GM12891 (cell line): Measurements from ENCODE around the gene DTD2. TPM values are rescaled to one million over a fixed set of nuclear protein-coding genes. Genes with fewer than 3 reads are reported as not detected.
A peak's percentile ranks its signal among the peaks of the same experiment; 100 is the strongest.

Experiments
- DNase-seq: peaks from one replicate; pipeline ENCODE4 v3.0.0; 2011; ENCODE audit warnings: low spot score; ENCODE audit not compliant: insufficient read length
- FAIRE-seq: peaks from 2 replicates; lab custom pipeline; 2011; peaks lifted over from hg19 to GRCh38; lab: Jason Lieb, UNC
- PAX5 ChIP-seq: IDR thresholded peaks from 2 replicates; pipeline ENCODE4 v1.6.1; 2011; ENCODE audit warnings: low read length, moderate library complexity, mild to moderate bottlenecking; ENCODE audit not compliant: insufficient read depth, severe bottlenecking
- POLR2A ChIP-seq: IDR thresholded peaks from 2 replicates; pipeline ENCODE4 v1.6.1; 2011; ENCODE audit warnings: low read depth, low read length, control low read depth
- POLR2AphosphoS5 ChIP-seq: IDR thresholded peaks from 2 replicates; pipeline ENCODE4 v1.6.1; 2011; ENCODE audit warnings: low read depth, low read length, control low read depth
- POU2F2 ChIP-seq: IDR thresholded peaks from 2 replicates; pipeline ENCODE4 v1.6.1; 2011; ENCODE audit warnings: low read depth, mild to moderate bottlenecking, control low read depth, low read length, moderate library complexity
- SPI1 ChIP-seq: IDR thresholded peaks from 2 replicates; pipeline ENCODE4 v1.6.1; 2011; ENCODE audit warnings: low read depth, low read length, control low read depth
- TAF1 ChIP-seq: IDR thresholded peaks from 2 replicates; pipeline ENCODE4 v1.6.1; 2011; ENCODE audit warnings: low read depth, low read length, control low read depth
- polyA plus RNA-seq: library from polyadenylated mRNA; unstranded; fragments of >200 nt; gene quantifications from one replicate; pipeline ENCODE4 v1.2.1, GENCODE V29; 2012; ENCODE audit warnings: low read depth, missing spikeins, inconsistent platforms; ENCODE audit not compliant: missing spikeins

DTD2 gene
- 6.7 TPM for polyA plus RNA-seq

- FAIRE-seq, result peak; percentile 95
- peak; percentile 80 for TF ChIP-seq POLR2AphosphoS5
- 0 out of 2 replicates have a peak, but pooled peaks have one; percentile 59 for TF ChIP-seq TAF1
- peak; percentile 89 for TF ChIP-seq POLR2A
- 0 out of 2 replicates have a peak, but pooled peaks have one; percentile 44 for TF ChIP-seq POU2F2
- TF ChIP-seq PAX5, result no peak
- no peak for TF ChIP-seq SPI1
- DNase-seq, result peak; percentile 83
These were observed at the start of gene DTD2 for GRCh38 chr14:31456841-31457664. Gene DTD2, minus strand, starts transcription at chr14:31457506. Its CDS starts 113 bp downstream, at chr14:31457393.

- DNase-seq, result no peak
- no peak for TF ChIP-seq POLR2AphosphoS5
- TF ChIP-seq POLR2A, result no peak
- TF ChIP-seq PAX5, result no peak
- no peak for FAIRE-seq
These were observed 48.1 kb upstream of the DTD2 start for GRCh38 chr14:31505411-31505810.

GRCh38 chr14:31501870-31502269 is 44.6 kb upstream of the DTD2 start:
- TF ChIP-seq POLR2A (no peak), POU2F2 (no peak), TAF1 (no peak), PAX5 (no peak), SPI1 (no peak), POLR2AphosphoS5 (no peak)
- no peak for FAIRE-seq
- DNase-seq, result no peak

- TF ChIP-seq PAX5, result no peak
- TF ChIP-seq POLR2AphosphoS5, result no peak
- no peak for TF ChIP-seq SPI1
- no peak for TF ChIP-seq POLR2A
- no peak for TF ChIP-seq TAF1
- no peak for TF ChIP-seq POU2F2
- no peak for FAIRE-seq
- no peak for DNase-seq
These were observed 35.6 kb upstream of the DTD2 start for GRCh38 chr14:31492759-31493498.

GRCh38 chr14:31489691-31490090 is 32.4 kb upstream of the DTD2 start:
- DNase-seq (no peak), FAIRE-seq (peak; percentile 76)
- peak; percentile 1; the same call in 1 of the 2 replicates for TF ChIP-seq SPI1
- TF ChIP-seq TAF1, result no peak

GRCh38 chr14:31487886-31488285 is 30.6 kb upstream of the DTD2 start, which contains the start of gene GPR33:
Gene GPR33, minus strand, starts transcription at chr14:31488039. Its CDS starts 4,074 bp downstream, at chr14:31483965.
- FAIRE-seq (no peak), DNase-seq (no peak)
- no peak for TF ChIP-seq POLR2A
- no peak for TF ChIP-seq POLR2AphosphoS5
- TF ChIP-seq SPI1, result no peak
- TF ChIP-seq POU2F2, result no peak
- TF ChIP-seq TAF1, result no peak
- no peak for TF ChIP-seq PAX5

- no peak for TF ChIP-seq TAF1
- FAIRE-seq, result no peak
- DNase-seq, result no peak
These were observed 29.5 kb upstream of the DTD2 start for GRCh38 chr14:31486764-31487163.

GRCh38 chr14:31484754-31485153 is 27.4 kb upstream of the DTD2 start:
- TF ChIP-seq SPI1 (peak; percentile 39; the same call in 1 of the 2 replicates), POLR2AphosphoS5 (no peak)
- DNase-seq, result no peak
- FAIRE-seq, result no peak

- DNase-seq (no peak), FAIRE-seq (no peak)
- TF ChIP-seq POU2F2 (no peak), TAF1 (no peak), PAX5 (no peak), SPI1 (no peak), POLR2AphosphoS5 (no peak), POLR2A (no peak)
These were observed 22.9 kb upstream of the DTD2 start for GRCh38 chr14:31480156-31480555.
